GM20431 (cell line): ENCODE data around the gene ZNF808.
"Not testable (repeated sequence)": the region's sequence is repeated elsewhere in the genome, so short reads cannot be mapped to it uniquely, and the experiment has no call there.

Source experiments
- in situ Hi-C: fragments of 300-500 bp; cut with MseI, MboI; formaldehyde crosslinking; loops from one replicate; pipeline ENCODE4 v1.15.0; 2020; ENCODE audit warnings: low sequenced_read_pairs; ENCODE audit not compliant: unreplicated experiment

The ZNF808 gene

DNA sequence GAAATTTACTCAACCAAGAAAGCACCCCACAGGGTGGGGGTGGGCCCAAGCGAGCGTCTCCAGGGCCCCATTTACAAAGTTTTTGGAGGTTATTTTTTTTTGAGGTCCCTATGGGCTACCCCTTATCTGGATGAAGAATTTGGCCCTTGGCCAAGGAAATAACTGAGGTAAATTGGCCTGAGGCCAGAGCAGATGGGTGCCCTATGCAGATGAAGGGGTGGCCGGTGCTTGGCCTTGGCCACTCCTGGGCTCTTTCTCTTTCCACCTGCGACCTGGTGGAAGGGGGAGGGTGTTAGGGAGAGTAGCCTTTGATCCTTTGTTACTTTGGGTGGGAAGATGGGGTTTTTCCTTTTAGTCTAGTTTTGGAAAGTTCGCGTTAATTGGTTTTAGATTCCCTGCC lies 58.1 kb downstream of the ZNF808 start:
- in situ Hi-C loops, result no loop called here

GRCh38 chr19:52590728-52591127 lies 63.3 kb downstream of the ZNF808 start:
- in situ Hi-C loops, result no loop called here

DNA sequence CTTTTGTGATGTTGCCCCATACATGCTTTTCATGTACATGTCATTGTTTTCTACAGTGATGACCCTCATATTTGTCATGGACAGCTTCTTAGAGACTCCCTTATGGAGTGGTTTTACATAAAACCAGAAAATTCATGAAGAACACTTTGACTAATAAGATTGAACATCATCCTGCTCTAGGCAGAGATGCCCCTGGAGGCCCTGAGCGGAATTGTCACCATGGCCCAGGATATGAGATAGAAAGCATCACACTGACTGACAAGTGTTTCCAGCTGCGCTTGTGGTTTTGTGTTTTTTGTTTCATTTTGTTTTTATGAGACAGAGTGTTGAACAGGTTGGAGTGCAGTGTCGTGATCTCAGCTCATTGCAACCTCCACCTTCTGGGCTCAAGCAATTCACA lies 64.8 kb downstream of the ZNF808 start:
- in situ Hi-C loops, result no loop called here

DNA sequence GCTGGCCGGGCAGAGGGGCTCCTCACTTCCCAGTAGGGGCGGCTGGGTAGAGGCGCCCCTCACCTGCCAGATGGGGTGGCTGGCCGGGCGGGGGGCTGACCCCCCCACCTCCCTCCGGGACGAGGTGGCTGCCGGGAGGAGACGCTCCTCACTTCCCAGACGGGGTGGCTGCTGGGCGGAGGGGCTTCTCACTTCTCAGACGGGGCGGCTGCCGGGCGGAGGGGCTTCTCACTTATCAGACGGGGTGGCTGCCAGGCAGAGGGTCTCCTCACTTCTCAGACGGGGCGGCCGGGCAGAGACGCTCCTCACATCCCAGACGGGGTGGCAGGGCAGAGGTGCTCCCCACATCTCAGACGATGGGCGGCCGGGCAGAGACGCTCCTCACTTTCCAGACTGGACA lies 66.0 kb downstream of the ZNF808 start:
- in situ Hi-C loops, result not testable (repeated sequence)

DNA sequence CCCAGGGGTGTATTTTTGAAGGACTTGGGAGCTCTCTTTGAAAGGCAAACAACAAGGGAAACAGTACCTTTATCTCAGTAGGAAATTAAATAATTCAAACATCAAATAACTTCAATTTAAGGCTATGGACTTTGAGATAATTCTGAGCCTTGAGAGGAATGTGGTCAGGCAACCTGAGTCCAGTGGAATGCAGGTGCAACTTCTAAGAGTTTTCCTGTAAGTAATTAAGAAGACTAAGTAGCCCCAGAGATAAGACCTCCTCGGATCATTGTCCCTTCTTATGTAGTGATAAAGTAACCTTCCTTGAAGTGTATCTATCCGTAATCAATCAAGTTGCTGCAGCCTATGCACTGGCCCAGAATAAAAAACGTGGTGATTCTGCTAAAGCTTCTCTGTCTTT lies 71.8 kb downstream of the ZNF808 start:
- in situ Hi-C loops, result no loop called here

GRCh38 chr19:52600639-52601024 lies 73.2 kb downstream of the ZNF808 start:
- in situ Hi-C loops, result no loop called here

- in situ Hi-C loops, result no loop called here
Measured at GRCh38 chr19:52601025-52601973, 73.8 kb downstream of the ZNF808 start.

DNA sequence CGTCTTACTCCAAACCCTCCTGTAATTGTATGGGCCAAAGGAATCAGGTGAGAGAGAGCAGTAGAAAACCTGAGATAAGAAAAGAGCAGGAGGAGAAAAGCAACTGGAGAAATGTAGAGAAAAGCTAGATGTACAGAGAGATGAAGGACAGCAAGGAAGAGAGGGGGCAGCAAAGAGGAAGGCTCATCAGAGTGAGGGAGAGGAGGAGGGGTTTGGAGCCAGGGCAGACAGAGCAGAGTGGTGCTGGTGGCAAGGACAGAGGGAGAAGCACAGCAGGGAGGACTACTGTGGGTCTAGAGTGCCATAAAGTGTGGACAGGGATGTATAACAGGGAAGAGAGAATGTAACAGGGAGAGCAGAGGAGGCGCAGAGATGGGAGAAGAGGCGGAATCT lies 74.5 kb downstream of the ZNF808 start:
- in situ Hi-C loops, result not testable (repeated sequence)

- in situ Hi-C loops, result no loop called here
Measured at GRCh38 chr19:52602941-52603340, 75.5 kb downstream of the ZNF808 start.

GRCh38 chr19:52603558-52604207 lies 76.2 kb downstream of the ZNF808 start:
- in situ Hi-C loops, result no loop called here
